ACC112 (cell line): ENCODE measurements around the gene ZNF568.

Source experiments
- H2AFZ ChIP-seq: fragments of 200-600 bp; sonication (generic); one replicate; pipeline ENCODE4 v1.6.0; 2017; ENCODE audit warnings: antibody characterized with exemption, low read length; ENCODE audit not compliant: unreplicated experiment
- H3K27ac ChIP-seq: fragments of 200-600 bp; sonication (generic); 2 replicates; pipeline ENCODE4 v1.5.1; 2014; ENCODE audit warnings: low read depth, mild to moderate bottlenecking, antibody characterized with exemption, low read length, moderate library complexity
- H3K27me3 ChIP-seq: fragments of 200-600 bp; sonication (generic); 2 replicates; pipeline ENCODE4 v1.6.1; 2014; ENCODE audit warnings: mild to moderate bottlenecking, antibody characterized with exemption, low read length, moderate library complexity, mixed read lengths; ENCODE audit not compliant: insufficient read depth
- H3K36me3 ChIP-seq: fragments of 200-600 bp; sonication (generic); 2 replicates; pipeline ENCODE4 v1.6.1; 2016; ENCODE audit warnings: mild to moderate bottlenecking, antibody characterized with exemption, low read length, moderate library complexity, mixed read lengths; ENCODE audit not compliant: insufficient read depth
- H3K4me1 ChIP-seq: fragments of 200-600 bp; sonication (generic); one replicate; pipeline ENCODE4 v1.6.1; 2016; ENCODE audit warnings: low read length, mixed read lengths; ENCODE audit not compliant: insufficient read depth, unreplicated experiment, control insufficient read depth
- H3K4me3 ChIP-seq: fragments of 200-600 bp; sonication (generic); 2 replicates; pipeline ENCODE4 v1.5.1; 2014; ENCODE audit warnings: mild to moderate bottlenecking, low read depth, low read length
- H3K79me2 ChIP-seq: fragments of 200-600 bp; sonication (generic); one replicate; pipeline ENCODE4 v1.6.0; 2016; ENCODE audit warnings: low read length; ENCODE audit not compliant: control insufficient read depth, unreplicated experiment, insufficient read depth

Gene ZNF568

DNA sequence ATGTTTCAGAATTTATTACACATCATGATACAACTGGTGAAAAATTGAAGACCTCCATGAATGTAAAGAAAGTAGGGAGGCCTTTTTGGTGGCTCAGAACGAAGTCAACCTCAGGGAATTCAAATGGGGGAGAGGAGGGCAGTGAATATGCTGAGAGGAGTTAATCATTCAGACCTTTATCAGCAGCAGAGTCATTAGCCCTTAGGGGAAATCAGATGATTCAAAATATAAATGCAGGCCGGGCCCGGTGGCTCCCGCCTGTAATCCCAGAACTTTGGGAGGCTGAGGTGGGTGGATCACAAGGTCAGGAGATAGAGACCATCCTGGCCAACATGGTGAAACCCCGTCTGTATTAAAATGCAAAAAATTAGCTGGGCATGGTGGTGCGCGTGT lies 81.7 kb downstream of the ZNF568 start:
- no peaks in the 10 kb centered on the region for H3K79me2 ChIP-seq
- no peak overlapping the region for H3K27ac ChIP-seq
- H2AFZ ChIP-seq, result no peak overlapping the region
- H3K4me3 ChIP-seq, result no peak overlapping the region
- H3K36me3 ChIP-seq, result peaks cover 16% of the 10 kb centered on the region
- no peaks in the 10 kb centered on the region for H3K27me3 ChIP-seq
- H3K4me1 ChIP-seq, result no peaks in the 10 kb centered on the region

DNA sequence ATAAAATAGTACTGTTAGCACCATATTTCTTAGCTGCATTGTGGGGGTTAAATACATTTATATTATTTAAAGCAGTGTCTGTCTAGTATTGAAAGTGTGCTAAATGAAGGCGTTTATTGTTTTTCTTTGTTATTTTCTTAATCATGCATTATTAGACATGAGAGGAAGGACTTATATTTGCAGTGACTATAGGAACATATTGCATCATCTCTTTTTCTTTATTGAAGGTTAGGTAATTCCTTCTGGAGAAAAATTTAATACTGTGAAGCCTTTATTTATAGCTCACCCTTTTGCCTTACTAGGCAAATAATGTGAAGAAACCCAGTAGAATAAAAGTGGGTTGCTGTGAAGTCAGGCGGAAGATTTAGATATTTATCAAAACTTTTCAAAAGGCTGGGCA lies 83.2 kb downstream of the ZNF568 start:
- peaks cover 15% of the 10 kb centered on the region for H3K36me3 ChIP-seq
- H3K79me2 ChIP-seq, result no peaks in the 10 kb centered on the region
- no peak overlapping the region for H2AFZ ChIP-seq
- H3K4me3 ChIP-seq, result no peak overlapping the region
- H3K27ac ChIP-seq, result no peak overlapping the region
- no peaks in the 10 kb centered on the region for H3K27me3 ChIP-seq
- H3K4me1 ChIP-seq, result no peaks in the 10 kb centered on the region

DNA sequence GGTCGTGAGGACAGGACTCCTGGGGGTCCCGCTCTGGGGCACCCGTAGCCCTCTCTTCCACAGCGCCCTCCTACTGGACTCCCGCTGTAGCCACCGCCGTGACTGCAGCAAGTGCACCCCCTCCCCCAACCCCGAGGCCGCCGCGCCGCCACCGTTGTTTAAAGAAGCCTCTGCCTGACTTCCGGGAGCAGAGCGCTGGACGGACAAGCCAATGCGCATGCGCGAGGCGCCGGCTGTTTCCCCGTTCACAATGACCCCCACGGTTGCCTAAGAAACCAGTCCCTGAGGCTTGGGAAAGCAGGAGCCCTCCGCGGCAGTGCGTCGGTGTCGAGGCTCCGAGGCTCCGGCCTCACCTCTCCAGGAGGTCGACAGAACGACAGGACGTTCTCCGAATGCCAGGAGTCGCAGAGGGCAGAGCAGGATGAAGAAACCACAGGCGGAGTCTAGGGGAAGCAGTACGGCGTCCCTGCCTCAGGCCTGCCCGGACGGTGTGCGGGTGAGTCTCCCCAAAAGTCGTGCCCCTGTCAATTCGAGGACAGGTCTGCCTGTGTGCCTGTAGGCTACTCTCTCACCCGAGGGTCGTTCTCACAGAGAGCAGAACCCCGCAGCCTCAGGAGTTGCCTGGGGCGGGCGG lies 91.6 kb downstream of the ZNF568 start:
- Histone ChIP-seq H3K36me3 (no peaks in the 10 kb centered on the region), H3K27ac (no peak overlapping the region), H3K27me3 (no peaks in the 10 kb centered on the region), H3K4me1 (no peaks in the 10 kb centered on the region), H2AFZ (no peak overlapping the region), H3K4me3 (peak overlapping the region; percentile 74), H3K79me2 (no peaks in the 10 kb centered on the region)

DNA sequence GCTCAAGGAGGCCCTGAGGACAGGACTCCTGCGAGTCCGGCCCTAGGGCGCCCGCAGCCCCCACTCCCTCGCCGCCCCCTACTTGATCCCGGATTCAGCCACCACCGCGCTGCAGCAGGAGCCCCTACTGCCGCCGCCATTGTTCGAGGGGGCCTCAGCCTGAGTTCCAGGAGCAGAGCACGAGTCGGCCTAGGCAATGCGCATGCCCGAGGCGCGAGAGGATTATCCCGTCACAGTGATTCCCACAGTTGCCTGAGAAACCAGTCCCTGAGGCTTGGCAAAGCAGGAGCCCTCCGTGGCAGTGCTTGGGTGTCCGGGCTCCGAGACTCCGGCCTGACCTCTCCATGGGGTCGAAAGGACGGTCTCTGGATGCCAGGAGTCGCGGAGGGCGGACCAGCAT lies 93.7 kb downstream of the ZNF568 start:
- no peak overlapping the region for H3K27ac ChIP-seq
- H3K4me1 ChIP-seq, result no peaks in the 10 kb centered on the region
- H3K36me3 ChIP-seq, result no peaks in the 10 kb centered on the region
- no peak overlapping the region for H2AFZ ChIP-seq
- no peak overlapping the region for H3K4me3 ChIP-seq
- no peaks in the 10 kb centered on the region for H3K79me2 ChIP-seq
- no peaks in the 10 kb centered on the region for H3K27me3 ChIP-seq

DNA sequence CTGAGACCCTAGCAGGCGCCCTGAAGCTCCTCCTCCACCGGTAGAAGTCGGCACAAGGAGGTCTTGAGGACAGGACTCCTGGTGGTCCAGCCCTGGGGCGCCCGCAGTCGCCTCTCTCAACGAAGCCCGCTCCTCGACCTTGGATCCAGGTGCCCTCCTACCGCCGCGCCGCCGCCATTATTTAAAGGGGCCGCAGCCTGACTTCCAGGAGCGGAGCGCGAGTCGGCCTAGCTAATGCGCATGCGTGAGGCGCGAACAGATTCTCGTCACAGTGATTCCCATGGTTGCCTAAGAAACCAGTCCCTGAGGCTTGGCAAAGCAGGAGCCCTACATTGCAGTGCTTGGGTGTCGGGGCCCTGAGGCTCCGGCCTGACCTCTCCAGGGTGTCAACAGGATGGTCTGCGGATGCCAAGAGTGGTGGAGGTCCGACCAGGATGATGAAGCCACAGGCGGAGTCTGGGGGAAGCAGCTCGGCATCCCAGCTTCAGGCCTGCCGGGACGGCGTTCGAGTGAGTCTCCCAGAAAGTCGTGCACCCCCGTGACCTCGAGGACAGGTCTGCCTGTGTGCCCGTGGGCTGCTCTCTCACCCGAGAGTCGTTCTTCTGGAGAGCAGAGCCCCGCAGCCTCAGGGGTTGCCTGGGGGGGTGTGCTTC lies 96.1 kb downstream of the ZNF568 start:
- Histone ChIP-seq H3K4me3 (no peak overlapping the region), H3K27ac (no peak overlapping the region), H3K4me1 (no peaks in the 10 kb centered on the region), H3K27me3 (no peaks in the 10 kb centered on the region), H2AFZ (no peak overlapping the region), H3K36me3 (no peaks in the 10 kb centered on the region), H3K79me2 (no peaks in the 10 kb centered on the region)

DNA sequence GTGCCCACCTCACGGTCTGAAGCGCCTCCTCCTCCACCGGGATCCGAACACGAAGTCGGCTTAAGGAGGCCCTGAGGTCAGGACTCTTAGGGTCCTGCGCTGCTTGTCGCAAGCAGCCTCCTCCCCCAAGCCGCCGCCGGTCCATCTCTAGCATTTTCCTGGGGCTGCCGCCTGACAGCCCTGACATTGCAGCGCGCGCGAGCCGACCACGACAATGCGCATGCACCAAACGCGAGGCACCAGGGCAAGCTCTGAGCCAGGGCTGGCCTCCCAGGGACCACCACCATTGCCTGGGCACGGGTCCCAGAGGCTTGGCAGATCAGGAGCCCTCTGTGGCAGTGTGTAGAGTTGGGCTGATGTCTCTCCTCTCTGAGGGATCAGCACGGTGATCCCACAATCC lies 98.3 kb downstream of the ZNF568 start:
- Histone ChIP-seq H3K79me2 (no peaks in the 10 kb centered on the region), H3K4me1 (no peaks in the 10 kb centered on the region), H3K36me3 (no peaks in the 10 kb centered on the region), H2AFZ (no peak overlapping the region), H3K4me3 (no peak overlapping the region), H3K27me3 (no peaks in the 10 kb centered on the region), H3K27ac (no peak overlapping the region)

DNA sequence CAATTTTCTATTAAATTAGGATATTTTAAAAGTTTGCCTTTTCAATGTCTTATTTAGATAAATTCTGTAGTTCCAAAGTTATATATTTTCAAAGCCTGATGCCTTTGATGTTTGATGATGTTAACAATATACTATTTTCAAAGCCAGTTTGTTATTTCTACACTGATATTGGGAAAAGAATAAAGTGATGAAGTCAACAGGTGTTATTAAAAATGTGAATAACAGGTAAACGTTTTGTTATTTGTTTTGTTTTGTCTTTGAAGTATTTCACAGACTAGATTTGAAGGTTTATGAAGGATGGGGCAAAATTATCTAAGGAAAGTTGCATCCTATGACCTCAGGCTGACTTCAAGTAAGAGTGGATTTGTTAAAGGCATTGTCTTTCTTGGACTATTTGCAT lies 129.0 kb downstream of the ZNF568 start:
- Histone ChIP-seq H3K27ac (no peak overlapping the region), H3K27me3 (no peaks in the 10 kb centered on the region), H3K36me3 (no peaks in the 10 kb centered on the region), H2AFZ (no peak overlapping the region), H3K4me3 (no peak overlapping the region), H3K79me2 (no peaks in the 10 kb centered on the region), H3K4me1 (no peaks in the 10 kb centered on the region)
